Activated gamma-delta T cell (primary cell): ENCODE results near the gene PPP6R1.

Experiments used
- DNase-seq: peaks from one replicate; lab custom pipeline; 2025; lab: John Stamatoyannopoulos, UW

The PPP6R1 gene

GRCh38 chr19:55283548-55284377 is 24.9 kb upstream of the PPP6R1 start, which contains the start of gene BRSK1:
TSS of gene BRSK1 (plus strand) at chr19:55283997. CDS start at chr19:55284443, 446 bp downstream.
- no peak for DNase-seq

GRCh38 chr19:55279770-55280643 is 21.2 kb upstream of the PPP6R1 start, which contains the start of gene HSPBP1:
TSS of gene HSPBP1 (minus strand) at chr19:55280110. CDS start at chr19:55279608, 502 bp downstream.
- DNase-seq, result peak; percentile 90

GRCh38 chr19:55279340-55279739 is 20.5 kb upstream of the PPP6R1 start:
- no peak for DNase-seq

GRCh38 chr19:55278391-55279135 is 19.7 kb upstream of the PPP6R1 start:
- no peak for DNase-seq

- DNase-seq, result no peak
Measured at GRCh38 chr19:55277494-55277893, 18.7 kb upstream of the PPP6R1 start.

GRCh38 chr19:55276720-55277430 is 18.1 kb upstream of the PPP6R1 start:
- no peak for DNase-seq

- no peak for DNase-seq
Measured at GRCh38 chr19:55275851-55276719, 17.3 kb upstream of the PPP6R1 start.

GRCh38 chr19:55273978-55274707 is 15.3 kb upstream of the PPP6R1 start:
- DNase-seq, result no peak

- DNase-seq, result no peak
Measured at GRCh38 chr19:55272142-55272541, 13.3 kb upstream of the PPP6R1 start.

GRCh38 chr19:55270172-55270942 is 11.5 kb upstream of the PPP6R1 start:
- no peak for DNase-seq

GRCh38 chr19:55269299-55269698 is 10.5 kb upstream of the PPP6R1 start:
- DNase-seq, result no peak

- no peak for DNase-seq
Measured at GRCh38 chr19:55266840-55267239, 8.0 kb upstream of the PPP6R1 start.

- no peak for DNase-seq
Measured at GRCh38 chr19:55266404-55266803, 7.6 kb upstream of the PPP6R1 start.

GRCh38 chr19:55265723-55266386 is 7.0 kb upstream of the PPP6R1 start:
- no peak for DNase-seq

GRCh38 chr19:55265173-55265572 is 6.4 kb upstream of the PPP6R1 start:
- no peak for DNase-seq

GRCh38 chr19:55264531-55264930 is 5.7 kb upstream of the PPP6R1 start:
- no peak for DNase-seq

- no peak for DNase-seq
Measured at GRCh38 chr19:55262359-55262758, 3.5 kb upstream of the PPP6R1 start.

GRCh38 chr19:55261671-55262126 is 2.9 kb upstream of the PPP6R1 start:
- DNase-seq, result no peak
